HG03095 (cell line): ENCODE results near the gene BTBD3.
A peak's percentile ranks its signal among the peaks of the same experiment; 100 is the strongest.

Experiments
- ATAC-seq: cut with Tn5 transposase; IDR thresholded peaks from one replicate; pipeline ENCODE4 v1.9.1; 2021; ENCODE audit warnings: moderate library complexity; ENCODE audit not compliant: unreplicated experiment

Gene BTBD3

GRCh38 chr20:11917663-11918062, at the start of gene BTBD3:
BTBD3 (plus strand) TSS chr20:11917893; CDS start chr20:11918276, 383 bp downstream.
- ATAC-seq = peak; percentile 54

DNA sequence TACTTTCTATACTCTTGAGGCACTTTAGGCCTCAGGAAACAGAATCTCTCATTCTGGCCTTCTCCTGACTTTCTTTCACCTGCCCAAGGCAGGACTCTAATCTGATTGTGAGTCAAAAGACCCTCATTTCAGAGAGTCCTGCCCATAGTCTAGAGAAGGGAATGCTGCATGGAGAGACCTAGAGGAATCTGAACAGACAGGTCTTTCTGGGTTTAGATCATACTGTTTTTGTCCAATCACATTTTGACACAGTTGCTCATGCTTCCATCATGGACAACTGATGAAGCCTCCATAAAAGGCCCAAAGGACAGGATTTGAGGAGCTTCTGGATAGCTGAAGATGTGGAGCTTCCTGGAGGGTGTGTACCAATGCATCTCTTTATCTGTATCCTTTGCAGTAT, 48.1 kb upstream of the BTBD3 start:
- no peak for ATAC-seq

DNA sequence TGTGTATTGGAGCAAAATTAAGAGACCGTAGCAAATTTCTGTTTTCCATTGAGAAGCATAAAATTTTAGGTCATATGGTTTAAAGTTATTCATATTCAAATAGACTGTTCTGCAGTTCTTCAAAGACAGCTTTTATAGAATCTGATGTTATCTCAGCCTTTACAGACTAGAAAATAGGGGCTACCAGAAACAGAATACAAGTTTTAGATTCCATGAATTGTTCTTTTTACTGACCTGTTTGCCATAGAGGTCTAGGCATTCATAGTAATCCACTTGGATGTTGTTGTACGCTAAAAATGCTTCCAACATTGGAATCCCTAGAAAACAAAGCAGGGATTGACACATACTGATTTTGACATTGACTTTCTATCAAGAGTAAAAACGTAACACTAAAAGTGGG, 47.3 kb upstream of the BTBD3 start:
- ATAC-seq = no peak

DNA sequence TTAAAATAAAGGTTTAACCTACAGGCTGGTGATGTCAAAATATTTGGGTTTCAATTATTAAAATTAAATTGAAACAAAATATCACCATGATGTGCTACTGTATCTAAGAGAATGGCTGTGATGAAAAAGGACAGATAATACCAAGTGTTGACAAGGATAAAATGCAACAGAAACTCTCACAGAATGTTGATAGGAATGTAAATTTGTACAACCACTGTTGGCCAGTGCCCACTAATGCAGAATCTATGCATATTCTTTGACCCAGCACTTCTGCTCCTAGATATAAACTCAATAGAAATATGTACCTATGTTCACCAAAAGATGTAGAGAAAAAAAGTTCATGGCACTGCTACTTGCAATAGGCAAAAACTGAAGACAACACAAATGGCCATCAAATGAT, 41.1 kb upstream of the BTBD3 start:
- no peak for ATAC-seq

DNA sequence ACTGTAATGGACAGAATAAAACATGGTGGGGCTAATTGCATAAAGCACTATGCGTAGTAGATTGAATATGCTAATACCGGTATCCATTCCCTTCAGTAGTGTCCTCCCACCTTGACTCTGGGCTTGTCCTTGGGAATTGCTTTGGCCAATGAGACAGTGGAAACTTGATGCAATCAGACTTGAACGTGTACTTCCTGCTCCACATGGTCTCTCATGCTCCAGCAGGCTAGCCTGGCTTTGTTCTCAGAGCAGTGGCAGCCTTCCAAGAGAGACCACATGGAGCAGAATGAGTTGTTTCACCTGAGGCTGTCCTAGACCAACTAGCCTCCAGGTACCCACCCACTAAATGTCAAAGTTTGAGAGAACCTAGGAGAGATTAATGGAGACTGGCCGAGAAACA, 37.0 kb upstream of the BTBD3 start:
- ATAC-seq = no peak

DNA sequence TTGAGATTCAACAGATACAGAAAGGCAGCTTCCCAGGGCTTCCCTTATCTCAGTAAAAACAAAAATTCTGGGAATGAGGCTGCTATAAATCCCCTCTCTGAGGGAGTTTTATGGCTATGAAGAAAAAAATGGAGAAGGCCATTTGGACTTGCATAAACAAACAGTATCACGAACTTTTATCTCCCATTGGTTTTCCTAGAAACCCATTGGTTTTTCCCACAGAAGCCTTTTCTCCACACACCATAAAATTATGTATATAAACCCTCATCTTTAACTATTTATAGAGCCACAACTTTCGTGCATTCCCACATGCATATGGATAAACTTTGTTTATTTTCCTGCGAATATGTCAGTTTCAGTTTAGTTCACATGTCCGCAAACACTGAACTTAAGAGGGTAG, 36.2 kb upstream of the BTBD3 start:
- ATAC-seq = no peak

- ATAC-seq = no peak
Observed at GRCh38 chr20:11882651-11883050, 35.0 kb upstream of the BTBD3 start.

DNA sequence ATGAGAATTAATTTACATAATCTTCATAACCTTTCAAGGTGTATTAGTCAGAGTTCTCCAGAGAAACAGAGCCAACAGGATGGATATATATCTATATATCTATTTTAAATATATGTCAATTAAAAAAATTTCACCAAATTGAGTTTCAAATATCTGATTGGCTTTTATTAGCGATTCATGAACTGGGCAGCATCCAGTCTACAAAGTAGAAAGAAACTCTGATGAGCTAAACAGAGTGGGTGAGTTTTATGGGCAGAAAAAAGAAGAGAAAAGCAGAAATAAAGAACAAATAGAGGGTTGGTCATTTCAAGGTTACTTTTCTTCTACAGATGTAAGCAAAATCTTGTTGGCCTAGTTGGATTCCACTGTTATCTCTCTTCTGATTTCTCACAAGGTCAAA, 29.0 kb upstream of the BTBD3 start:
- no peak for ATAC-seq

DNA sequence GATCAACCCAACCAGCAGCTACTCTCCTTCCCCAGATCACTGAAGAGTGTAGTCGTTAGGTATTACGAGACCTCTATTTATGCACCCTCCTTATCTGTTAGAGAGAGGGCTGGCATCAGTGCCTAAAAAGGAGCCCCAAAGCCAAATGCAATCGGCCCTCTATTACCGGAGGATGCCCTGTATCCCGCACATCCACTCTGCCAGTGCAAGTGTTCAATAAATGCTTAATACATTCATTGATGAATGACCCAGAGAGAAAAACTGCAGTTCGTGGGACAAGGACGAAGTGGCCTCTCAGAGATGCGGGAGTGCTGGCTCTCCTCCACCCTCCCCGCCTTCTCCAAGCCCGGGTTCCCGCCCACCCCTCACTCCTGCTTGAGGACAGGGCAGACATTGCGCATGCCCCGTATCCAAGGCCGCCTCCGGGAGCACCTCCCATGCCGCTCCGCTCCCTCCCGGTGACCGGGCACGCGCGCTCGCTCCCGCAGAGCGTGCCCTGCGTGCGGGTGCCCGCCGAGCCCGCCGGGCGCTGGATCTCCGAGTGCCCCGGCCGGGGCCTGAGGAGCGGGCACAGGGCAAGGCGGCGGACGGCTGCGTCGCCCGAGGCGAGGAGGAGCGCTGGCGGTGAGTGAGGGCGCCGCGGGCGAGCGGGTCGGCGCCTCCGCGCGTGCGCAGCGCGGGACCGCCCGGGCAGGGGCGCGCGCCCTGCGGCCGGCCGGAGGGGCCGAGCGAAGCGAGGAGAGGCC, 27.2 kb upstream of the BTBD3 start:
- no peak for ATAC-seq

GRCh38 chr20:11891077-11891775, 26.5 kb upstream of the BTBD3 start:
- no peak for ATAC-seq

DNA sequence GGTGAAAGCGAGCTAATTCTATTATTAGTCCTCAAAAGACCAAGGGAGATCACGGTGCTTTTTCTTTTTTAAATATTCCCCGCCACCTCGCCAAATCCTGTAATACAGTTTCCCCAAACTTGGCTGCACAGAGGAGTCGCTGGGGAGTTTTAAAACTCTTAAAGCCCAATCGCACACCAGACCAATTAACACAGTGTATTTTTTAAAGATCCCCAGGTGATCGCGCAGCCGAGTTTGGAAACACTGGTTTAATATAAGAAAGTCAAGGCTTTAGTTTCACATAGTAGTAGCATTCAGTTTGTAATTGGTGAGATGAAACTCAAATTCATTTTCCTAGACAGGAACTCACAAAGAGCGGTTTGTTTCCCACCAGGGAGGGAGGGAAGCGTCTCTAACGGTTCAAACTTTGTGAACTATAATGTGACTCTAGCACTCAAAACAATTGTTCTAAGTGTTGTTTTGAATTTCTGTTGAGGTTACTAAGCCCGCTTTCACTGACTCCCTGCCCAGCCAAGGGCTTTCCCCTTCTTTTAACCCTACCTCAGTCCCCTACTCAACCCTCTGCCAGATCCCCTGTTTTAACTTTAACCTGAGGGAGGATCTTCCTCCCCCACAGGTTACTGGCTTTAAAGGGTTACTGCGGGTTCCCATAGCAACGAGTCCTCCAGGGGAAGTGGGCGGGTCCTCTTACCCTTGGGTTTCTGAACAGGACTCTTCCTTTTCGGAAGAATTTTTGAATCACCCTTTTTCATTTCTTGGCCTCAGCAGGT, 25.7 kb upstream of the BTBD3 start:
- no peak for ATAC-seq

DNA sequence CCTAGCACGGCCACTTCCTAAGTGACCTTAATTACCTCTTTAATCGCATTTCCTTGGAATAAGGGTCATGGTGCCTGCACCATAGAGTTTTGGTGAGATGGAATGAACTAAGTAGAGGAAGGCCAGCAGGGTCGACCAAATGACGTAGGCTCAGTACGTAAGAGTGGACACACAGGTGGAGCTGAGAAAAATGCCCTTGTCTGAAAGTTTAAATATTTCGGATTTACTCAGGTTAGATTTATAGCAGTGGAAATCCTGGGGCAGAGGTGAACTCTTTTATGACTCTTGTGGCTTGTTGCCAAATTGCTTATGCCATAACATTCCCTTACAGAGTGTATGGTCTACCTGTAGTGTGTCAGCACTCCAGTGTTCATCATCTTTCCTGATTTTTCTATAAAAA, 23.6 kb upstream of the BTBD3 start:
- ATAC-seq = no peak

DNA sequence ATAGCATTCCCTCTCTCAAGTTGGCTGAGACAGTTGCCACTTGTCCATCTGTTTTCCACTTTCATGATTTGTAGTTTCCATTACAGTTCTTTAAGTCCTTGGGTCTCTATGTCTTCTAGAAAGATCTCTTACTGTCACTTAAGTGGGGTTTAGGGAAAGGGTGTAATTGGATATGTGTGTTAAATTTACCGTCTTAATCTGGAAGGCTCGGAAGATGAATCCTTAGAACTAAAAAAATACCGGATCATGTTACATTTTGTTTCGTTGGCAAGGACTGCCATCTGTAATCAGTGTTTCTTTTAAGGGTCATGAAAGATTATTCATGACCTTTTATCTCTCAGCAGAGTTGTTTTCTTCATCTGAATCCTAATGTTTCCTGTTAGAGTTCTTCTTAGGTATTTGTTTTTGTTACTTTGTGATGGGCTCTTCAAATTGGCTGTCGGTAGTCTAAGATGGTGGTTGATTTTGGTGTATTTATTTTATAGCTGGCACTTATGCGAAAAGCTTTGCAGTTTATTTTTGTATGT, 21.8 kb upstream of the BTBD3 start:
- ATAC-seq = no peak

DNA sequence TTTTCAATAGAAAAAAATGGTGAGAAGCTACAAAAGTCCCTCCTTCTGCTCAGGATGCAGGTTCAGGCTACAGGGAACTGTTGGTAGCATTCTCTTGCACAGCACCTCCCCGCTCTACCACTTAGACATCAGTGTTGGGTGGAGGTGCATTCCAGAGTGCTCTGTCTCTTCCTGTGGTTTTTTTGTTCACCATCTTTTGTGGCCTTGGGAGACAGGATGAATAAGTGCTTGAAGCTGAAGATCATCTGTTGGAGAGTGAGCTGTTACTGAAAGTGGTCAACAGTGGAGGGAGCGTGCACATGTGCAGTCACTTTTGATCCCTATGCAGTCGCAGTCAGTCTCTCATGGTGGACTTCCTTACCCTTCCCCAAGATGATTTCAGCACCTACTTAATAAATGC, 16.6 kb upstream of the BTBD3 start:
- no peak for ATAC-seq

- no peak for ATAC-seq
Observed at GRCh38 chr20:11902285-11902697, 15.4 kb upstream of the BTBD3 start.

DNA sequence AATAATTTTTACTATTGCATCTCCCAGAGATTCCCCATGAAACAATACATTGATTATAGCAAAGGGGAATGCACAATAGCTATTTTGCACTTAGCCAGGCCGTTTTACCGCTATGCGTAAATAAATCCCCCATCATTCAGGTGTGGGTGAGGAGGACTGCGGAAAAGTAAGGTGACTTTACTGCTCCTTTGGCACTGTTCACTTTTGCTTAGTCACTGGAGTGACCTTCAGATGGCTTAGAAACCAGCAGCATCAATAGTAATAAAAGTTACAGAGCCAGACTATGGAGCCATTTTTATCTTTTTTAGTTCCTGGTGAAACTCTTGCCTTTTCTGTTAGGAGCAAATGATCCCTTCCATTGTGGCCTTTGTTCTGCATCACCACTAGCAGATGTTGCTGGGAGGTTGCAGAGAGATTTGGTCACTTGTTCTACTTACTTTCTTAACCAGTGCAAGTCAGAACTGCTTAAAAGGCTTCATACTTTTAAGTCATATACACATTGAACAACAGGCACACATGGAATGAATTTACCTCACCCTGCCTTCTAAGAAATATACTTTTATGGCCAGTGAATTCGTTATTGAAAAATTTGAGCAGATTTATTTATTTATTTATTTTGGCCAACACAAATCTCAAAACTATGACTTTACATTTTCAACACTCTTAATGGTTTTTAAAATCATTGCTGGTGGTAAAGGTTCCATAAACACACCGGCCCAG, 12.1 kb upstream of the BTBD3 start:
- ATAC-seq = no peak

DNA sequence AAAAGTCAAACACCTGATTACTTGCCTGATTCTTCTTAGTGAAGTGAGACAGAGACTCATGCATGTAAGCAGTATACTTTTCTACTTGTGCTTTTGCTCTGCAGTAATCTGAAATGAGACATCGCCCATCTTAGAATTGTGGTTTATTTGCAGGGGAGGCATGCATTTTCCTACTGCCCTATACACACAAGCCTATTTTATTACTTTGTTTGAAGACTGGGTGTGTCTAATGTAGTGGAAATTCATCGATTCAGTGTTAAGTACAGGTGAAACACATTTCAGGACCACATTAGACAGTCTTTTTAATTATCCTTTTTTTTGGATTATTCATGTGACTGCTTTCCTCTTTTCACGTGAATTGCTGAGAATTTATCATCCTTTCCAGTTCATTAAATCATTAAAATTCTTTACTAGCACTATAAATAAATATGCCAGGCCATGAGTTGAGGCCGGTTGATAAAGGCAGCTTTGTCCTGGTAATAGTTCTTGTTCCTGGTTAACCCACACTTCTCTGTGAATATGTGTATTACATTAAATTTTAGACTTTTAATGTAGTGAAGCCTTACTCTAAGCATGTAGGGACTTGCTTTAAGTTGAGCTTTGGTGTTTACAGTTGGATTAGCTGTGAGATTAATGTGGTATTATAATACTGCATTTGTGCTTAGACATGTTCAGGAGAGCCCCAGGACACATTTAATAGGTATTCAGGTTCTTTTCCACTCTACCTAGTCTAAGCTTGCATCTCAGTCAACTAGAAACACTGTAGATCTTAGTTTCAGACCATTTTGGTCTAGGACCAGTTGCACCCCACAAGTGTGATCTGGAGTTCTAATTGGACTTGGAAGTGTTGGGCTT, 10.8 kb upstream of the BTBD3 start:
- no peak for ATAC-seq

DNA sequence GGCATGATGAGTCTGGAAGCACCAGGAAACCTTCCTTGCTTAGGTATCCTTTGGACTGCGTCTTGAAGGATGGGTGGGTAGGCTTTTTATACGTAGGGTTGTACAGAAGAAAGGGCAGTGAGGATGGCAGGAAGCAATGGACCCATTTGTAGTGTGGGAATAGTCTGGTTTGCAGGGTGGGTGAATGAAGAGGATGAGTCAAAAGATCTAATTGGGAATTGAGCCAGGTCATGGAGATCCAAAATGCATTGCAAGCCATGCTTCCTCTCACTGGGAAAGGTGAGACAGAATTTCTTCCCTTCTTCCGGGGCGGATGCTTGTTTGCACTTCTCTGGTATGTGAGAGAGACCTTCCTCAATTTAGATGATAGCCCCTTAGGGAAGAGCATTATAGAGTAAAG, 10.1 kb upstream of the BTBD3 start:
- no peak for ATAC-seq

- ATAC-seq = no peak
Observed at GRCh38 chr20:11912013-11912658, 5.6 kb upstream of the BTBD3 start.
